Measurements from ENCODE around the gene ADGRL3.
"Not testable (repeated sequence)": the region's sequence is repeated elsewhere in the genome, so short reads cannot be mapped to it uniquely, and the experiment has no call there.

ADGRL3 gene

DNA sequence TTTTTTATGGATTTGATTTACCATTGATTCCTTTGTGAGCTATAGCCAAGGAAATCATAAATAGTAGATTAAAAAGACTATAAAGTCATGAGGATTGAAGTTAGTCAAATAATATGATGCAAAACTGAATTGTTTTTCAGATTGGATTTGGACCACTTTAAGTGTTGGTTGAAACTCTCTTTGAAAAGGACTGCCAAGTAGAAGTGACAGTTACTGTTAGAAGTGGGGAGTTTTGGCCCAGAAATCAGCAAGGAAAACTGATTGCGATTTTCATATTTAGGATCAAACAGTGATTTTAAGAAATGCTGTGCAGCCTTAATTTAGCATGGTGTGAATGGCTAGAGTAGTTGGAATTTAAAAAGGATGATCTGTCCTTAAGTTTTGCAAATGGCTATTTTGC lies 4.9 kb downstream of the ADGRL3 start:
- DNase-seq (ENCODE audit: low spot score) = no peak

DNA sequence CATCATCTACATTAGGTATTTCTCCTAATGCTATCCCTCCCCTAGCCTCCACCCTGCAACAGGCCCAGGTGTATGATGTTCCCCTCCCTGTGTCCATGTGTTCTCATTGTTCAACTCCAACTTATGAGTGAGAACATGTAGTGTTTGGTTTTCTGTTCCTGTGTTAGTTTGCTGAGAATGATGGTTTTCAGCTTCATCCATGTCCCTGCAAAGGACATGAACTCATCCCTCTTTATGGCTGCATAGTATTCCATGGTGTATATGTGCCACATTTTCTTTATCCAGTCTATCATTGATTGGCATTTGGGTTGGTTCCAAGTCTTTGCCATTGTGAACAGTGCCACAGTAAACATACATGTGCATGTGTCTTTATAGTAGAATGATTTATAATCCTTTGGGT lies 7.0 kb downstream of the ADGRL3 start:
- not testable (repeated sequence) for DNase-seq (ENCODE audit: low spot score)

DNA sequence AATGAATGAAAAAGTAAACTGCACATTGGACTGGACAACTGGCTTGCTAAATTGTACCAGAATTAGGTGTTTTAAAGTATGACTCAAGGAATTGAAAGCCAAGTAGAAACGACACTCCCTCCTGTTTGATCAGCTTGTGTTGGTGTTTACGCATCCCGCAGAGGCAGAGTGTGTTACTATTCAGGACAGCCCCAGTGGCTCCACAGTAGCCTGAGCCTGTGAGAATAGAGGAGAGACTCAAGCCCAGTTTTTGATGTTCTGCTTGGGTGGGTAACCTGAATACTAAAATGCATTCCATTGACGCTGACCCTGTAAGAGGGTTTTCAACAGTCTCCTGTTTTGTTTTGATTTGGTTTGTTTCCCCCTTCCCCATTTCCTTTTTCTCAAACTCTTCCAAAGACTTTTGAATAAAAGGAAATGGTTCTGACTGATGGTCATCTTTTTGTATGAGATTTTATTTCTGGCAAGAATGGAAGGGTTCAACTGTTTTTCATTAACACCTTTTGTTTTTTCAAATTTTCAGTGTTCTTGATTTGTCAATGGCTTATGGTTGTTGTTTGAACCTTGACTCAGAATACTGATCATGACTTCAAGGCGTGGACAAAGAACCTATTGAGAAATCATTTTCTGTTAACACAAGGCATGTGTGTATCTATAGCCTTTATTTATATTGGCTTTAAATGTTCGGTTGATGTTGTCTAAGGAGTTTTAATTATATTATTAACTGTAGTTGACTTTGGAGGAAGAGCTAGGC lies 10.2 kb downstream of the ADGRL3 start:
- no peak for DNase-seq (ENCODE audit: low spot score)

DNA sequence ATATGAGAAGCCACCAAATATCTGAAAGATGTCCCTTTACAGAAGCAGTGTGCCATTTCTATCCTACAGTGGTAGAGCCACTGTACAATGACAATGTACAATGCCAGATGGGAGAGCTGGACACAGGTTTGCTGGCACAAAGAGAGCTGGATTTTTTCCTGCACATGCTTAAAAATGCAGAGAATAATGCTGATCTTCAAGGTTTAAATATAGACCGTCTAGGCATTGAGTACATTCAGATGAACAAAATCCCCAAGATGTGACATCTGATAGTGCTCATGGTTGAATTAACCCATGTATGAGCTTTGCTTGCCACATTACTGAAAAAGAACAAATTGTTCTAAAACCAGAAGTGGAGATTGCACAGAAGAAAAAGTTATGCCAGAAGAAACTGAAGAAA lies 11.7 kb downstream of the ADGRL3 start:
- no peak for DNase-seq (ENCODE audit: low spot score)

DNA sequence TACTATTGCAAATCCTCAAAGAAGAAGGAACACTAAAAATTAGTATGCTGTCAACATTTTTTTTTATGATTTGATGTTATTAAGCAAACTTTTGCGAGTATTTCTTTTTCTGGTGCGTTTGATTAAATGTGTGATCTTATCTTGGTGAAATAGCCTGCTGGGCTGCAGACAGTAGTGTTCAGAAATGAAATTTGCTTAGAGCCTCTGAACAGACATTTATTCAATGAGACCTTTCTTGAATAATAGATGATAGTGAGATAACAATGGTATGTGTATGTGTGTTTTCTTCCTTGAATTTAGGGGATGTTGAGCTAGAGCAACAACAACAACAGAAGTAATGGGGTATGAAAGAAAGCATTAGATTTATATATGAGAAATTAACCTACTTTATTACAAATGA lies 12.7 kb downstream of the ADGRL3 start:
- no peak for DNase-seq (ENCODE audit: low spot score)

DNA sequence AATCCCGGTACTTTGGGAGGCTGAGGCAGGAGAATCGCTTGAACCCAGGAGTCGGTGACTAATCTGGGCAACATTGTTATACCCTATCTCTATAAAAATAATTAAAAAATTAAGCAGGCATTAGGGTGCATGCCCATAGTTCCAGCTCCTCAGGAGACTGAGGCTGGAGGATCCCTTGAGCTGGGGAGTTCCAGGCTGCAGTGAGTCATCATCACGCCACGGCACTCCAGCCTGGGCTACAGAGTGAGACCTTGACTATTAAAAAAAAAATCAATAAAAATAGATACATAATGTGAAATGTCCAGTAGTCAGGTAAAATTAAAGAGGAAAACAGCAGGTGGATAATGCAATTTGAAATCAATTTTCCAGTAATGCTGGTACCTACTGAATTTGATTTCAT lies 14.6 kb downstream of the ADGRL3 start:
- DNase-seq (ENCODE audit: low spot score) = no peak

DNA sequence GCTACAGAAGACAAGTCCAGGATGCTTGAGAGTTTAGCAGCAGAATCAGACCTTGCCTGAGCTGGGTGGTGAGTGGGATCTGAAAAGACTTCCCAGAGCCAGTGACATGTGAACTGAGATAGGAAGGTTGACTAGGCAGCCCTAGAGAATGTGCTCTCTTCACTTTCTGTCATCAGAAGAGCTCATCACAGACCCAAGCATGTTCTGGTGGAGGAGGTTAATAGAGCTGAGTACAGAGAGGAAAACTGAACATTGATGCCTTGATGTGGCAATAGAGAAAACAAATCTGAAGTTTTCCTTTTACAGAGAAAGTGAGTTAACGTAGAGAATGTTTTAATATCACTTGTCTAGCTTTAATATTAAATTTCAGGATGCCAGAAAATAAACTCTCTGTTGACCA lies 17.1 kb downstream of the ADGRL3 start:
- DNase-seq (ENCODE audit: low spot score) = no peak

DNA sequence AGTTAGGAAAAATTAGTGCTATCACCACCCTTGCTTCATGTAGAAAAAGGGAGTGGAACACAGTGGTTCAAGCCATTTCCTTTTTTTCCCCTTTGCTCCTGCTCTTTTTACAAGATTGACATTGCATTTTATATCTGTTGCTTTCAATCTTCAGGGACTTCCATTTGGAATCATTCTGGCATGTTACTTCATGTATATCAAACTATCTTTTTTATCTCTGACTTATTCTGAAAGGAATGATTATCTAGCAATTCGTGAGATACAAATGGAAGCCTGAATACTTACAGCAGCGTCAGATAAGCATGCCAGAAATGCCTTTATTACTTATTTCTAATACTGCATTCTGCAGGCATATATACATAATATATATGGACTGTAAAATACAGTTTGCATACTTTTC lies 20.4 kb downstream of the ADGRL3 start:
- DNase-seq (ENCODE audit: low spot score) = no peak

DNA sequence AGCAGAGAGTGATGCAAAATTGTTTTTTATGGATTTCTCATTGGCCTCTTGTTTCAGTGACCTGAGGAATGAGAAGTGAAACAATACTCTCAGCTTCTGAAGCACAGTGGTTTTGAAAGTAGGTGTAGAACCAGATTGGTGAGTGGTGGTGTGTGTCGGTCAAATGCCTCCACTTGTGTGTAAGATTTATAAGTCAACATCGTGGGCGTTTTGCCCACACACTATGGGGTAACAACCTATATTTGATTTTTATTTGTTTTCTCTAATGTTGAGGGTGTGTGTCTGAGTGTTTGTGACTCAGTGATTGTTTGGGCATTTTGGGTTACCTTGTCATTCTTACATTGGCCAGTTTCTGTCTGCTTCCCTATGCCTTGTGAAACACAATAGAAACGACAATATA lies 23.3 kb downstream of the ADGRL3 start:
- no peak for DNase-seq (ENCODE audit: low spot score)

DNA sequence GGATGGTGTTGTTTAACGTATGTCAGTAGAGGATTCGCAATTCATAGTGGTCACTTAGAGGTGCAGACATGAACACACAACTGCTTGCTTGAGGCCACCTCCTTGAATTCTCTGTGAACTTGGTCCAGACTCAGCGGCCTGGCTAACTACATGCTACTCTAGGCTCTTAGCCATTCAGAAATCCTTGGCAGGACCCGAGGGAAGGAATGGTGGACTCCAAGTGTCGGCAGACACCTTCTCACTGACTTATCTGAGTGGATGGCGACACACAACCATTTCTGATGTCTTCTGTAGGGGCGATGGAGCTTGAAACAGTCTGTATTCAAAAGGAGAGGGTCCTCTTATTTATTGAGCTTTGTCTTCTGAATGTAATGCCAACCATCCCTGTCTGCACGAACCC lies 24.4 kb downstream of the ADGRL3 start:
- no peak for DNase-seq (ENCODE audit: low spot score)

DNA sequence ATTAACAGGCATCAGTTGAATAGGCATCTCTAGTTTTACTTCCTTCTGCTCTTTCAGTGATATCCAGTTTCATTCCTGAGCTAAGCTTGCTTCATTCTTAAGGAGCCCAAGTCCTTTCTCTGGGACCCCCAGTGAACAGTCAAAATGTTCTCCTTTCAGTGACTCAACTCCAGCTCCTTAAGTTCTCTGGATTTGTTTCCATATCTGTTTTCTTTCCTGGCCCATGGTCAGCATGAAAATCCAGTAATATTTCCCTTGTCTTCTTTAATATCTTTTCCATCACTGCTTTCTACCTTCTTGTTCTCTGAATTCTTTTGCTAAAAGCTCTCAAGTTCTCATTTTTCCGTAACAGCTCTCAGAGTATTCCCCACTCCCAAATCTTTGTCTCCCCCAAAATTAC lies 25.5 kb downstream of the ADGRL3 start:
- no peak for DNase-seq (ENCODE audit: low spot score)

DNA sequence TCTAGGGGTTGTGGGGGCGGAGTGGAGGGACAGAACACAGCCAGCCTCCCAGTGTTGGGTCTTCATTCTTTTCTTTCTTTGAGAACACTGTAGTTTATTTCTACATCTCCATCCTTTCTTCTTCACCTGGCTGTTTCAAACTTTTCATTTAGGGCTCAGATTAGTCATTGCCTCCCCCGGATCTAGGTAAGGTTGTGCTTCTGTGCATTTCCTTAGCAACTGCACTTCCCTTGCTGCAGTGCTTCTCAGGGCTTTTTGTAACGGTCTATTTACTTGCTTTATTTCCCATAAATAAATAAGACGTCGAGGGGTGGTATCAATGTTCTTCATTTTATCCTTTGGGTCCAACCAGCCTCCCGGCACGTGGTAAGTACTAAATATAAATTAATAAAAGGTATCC lies 31.3 kb downstream of the ADGRL3 start:
- no peak for DNase-seq (ENCODE audit: low spot score)

DNA sequence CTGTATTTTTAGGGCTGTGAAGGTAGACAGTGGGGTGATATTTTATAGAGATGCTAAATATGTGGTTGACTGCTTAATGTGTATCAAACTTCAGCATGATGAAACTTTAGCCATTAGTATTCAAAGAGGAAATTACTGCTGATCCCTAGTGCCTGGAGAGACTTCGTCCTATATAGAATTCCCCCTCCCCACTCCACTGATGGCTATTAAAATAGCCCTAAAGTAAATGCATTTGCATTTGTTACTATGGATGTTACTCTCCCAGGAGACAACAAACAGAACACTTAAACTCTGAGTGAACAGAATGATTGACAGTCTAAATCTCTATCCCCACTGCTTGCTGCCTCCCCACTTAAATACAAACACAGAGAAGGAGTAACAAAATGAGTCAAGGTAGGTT lies 39.1 kb downstream of the ADGRL3 start:
- no peak for DNase-seq (ENCODE audit: low spot score)

DNA sequence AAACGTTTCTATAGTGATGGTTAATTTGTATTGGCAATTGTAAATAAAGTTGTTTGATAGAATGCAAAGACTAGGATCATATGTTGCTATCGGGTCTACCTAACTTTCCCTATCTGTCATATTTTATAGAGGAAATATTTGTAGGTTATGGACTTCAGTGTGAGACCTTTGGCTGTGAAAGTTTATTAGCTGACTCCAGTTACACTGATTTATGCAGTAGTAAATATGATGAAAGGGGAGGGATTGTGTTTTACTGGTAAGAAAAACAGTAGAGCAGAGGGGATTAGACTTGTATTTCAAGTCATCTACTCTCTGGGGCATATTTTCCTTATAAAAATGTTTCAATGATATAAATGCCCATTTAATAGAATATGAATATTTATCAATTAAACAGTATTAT lies 43.8 kb downstream of the ADGRL3 start:
- no peak for DNase-seq (ENCODE audit: low spot score)

DNA sequence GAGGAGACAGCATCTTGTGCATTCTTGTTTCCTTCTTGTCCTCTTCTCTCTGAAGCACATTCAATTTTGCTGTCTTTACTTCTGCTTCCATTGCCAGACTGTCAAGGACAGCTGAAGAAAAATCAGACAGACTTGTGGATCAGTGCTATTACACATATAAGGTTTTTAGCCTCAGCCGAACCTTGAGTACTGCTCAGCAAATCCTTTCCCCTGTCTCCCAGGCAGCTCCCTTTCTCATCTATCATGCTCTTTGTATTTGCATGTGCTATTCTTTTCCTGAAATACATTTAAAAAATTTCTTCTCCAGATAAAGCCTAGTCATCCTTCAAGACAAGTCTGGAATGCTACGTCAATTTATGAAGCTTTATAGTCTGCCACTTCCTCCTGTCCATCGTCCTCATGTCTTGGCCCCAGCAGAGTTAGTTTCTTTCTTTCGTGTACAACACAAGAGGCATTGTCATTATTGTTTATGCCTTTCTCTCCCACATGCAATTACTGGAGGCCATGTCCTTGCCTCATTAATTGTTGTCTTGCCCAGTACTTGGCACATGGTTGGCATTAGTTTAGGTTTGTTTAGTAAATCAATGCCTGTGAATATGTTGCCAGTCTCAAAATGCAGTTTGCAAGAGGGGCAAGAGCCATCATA lies 45.1 kb downstream of the ADGRL3 start:
- DNase-seq (ENCODE audit: low spot score) = no peak

DNA sequence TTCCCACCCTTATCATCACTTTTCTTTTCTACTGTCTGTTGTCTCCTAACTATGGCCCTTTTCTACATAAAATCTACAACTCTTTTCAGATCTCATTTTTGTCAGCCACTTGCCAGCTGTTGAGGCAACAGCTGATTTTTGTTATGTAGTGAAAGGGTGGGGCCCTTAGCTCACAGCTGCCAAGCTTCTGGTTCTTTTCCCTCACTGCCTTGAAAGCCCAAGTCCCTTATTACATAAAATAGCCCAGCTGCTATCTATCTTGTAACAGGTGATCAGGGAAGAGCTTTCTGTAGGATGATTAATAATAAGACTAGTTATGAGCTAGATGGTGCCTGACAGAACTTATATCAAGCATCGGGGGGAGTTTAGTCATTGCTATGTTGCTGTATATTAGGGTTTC lies 45.9 kb downstream of the ADGRL3 start:
- no peak for DNase-seq (ENCODE audit: low spot score)

DNA sequence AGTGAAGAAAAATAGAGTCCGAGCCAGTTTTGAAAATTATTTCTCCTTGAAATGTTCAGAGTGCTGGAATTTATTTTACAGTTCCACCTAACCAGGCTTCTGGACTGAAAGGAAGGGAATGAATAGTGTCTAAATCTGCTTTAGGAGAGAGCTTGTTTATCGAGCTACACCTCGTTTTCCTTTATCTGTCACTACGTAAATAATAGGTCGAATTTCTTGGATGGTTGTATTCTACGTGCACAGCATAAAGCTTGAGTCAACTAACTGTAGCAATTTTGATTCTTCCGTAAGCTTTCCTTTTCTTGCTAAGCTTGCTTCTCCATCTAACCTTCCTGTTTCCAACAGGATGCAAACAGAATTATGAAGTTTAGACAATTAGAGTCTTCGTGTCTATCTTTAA lies 48.6 kb downstream of the ADGRL3 start:
- no peak for DNase-seq (ENCODE audit: low spot score)

DNA sequence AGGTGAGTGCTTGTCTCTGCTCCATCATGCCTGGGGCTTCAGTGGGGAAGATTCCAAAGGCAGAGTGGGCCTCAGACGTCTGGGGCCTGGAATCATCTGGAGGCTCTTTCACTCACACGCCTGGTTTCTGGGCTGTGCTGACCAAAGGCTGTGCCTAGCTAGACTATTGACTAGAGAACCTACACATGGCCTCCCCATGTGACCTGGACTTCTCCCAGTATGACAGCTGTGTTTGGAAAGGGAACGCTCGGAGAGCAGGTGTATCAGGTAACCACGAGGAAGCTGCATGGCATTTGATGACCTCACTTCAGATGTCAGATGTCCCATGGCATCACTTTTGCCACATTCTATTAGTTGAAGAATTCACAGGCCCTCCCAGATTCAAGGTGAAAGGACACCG lies 51.0 kb downstream of the ADGRL3 start:
- no peak for DNase-seq (ENCODE audit: low spot score)

DNA sequence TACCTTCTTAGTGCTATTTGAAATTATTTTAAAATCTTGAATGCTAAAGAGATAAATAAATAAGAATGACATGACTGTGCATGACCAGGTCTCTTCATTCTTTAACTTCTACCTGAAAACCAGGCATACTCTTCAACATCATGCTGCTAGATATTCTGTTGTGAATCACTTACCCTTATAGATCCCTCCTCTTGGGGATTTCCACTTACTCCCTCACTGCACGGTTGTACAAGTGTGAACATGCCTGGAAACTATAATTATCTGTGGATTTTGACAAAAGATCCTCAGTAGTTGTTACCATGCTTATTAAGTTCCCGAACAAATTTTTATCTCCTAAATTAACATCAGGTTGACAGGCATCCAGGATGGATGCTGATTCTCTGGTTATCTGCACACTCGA lies 54.3 kb downstream of the ADGRL3 start:
- DNase-seq (ENCODE audit: low spot score) = no peak

DNA sequence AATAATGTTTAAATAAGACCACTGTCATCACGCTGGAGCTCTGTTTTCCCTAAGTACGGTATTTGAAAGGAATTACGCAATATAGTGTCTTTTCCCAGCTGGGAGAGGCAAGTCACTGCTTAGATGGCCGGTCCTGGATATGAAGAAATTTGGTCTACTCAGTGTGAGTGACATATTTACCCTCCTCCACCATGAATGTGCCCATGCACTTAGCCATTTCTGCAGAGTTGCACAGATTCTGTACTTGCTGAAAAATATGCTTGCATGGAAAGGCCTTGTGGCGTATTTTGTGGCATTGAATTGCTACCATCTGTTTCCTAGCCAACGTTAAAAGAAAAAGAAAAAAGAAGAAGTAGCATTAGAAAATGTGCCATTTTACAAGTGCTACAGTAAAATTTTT lies 73.1 kb downstream of the ADGRL3 start:
- no peak for DNase-seq (ENCODE audit: low spot score)

DNA sequence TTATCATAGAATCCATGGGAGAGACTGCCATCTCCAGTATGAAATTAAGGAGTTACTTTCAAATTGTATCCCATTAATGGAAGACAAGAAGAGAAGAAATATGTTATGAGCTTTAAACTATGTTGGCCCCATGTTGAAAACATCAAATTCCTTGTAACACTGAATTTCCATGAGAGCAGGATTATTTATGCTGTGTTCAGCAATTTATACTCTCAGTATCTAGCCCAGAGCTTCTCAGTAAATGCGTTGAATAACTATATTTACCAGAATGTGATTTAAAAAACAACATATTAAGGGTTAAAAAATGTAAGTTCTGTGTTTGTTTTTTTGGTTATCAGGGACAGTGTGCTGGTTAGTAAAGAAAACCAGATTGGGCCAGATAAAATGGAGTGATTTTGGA lies 74.2 kb downstream of the ADGRL3 start:
- no peak for DNase-seq (ENCODE audit: low spot score)

DNA sequence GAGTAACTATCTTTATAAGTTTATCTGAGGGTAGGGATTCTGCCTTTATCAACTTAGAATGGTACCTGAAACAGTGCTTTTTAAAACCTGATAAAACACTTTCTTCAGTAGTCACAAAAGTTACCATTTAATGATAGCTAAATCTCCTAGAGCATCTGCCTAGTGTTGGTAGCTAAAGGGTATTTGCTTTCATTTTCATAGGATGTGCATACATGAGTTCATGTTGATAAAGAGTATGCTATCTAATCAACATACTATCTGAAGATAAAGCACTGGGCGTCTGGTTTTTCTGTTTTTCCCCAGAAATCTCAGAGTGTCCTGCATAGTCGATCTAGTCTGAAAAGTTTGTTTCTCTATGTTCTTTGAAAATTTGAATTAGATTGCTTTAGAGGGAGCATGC lies 75.1 kb downstream of the ADGRL3 start:
- no peak for DNase-seq (ENCODE audit: low spot score)

DNA sequence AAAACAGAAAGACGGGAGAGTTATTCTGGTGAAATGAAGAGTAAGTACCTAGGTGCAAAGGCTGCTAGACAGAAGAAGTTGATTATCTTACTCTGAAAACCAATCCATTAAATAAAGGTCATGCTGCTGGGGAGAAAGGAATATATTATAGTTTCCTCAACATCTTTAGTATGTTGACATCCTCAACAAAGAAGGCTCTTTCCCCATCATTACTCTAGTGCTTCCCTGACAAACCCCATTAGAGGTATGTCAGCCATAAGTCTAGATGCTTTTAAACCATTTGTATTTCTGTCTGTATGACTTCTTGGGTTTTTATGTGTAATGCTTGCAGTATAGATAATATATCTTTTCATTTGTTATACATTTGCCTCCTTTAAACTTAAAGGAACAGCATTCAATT lies 75.9 kb downstream of the ADGRL3 start:
- DNase-seq (ENCODE audit: low spot score) = no peak
